ENCODE results near the gene STEAP3. TPM values are rescaled to one million over a fixed set of nuclear protein-coding genes. Genes with fewer than 3 reads are reported as not detected.

Gene STEAP3
- total RNA-seq, 1 experiment from 2014 or later = 24.0 TPM

- ChIA-PET POLR2A (no interaction called here), CTCF (interaction anchor here (1.4 to 2.7 kb wide), 3 partner anchors 13 to 276 kb away, joined by 4 to 12 read pairs (median 5); no protein-coding TSS in a partner anchor)
- Mint-ChIP-seq H3K36me3 (no peaks in the 10 kb centered on the region), H3K4me3 (no peak overlapping the region), H3K27ac (no peak overlapping the region), H3K9me3 (no peaks in the 10 kb centered on the region), H3K27me3 (ENCODE audit: low read depth) (no peaks in the 10 kb centered on the region), H3K4me1 (peaks cover 52% of the 10 kb centered on the region)
- DNase-seq (ENCODE audit: low spot score) (no peak), ATAC-seq (no peak)
- TF ChIP-seq, protein P1, sequence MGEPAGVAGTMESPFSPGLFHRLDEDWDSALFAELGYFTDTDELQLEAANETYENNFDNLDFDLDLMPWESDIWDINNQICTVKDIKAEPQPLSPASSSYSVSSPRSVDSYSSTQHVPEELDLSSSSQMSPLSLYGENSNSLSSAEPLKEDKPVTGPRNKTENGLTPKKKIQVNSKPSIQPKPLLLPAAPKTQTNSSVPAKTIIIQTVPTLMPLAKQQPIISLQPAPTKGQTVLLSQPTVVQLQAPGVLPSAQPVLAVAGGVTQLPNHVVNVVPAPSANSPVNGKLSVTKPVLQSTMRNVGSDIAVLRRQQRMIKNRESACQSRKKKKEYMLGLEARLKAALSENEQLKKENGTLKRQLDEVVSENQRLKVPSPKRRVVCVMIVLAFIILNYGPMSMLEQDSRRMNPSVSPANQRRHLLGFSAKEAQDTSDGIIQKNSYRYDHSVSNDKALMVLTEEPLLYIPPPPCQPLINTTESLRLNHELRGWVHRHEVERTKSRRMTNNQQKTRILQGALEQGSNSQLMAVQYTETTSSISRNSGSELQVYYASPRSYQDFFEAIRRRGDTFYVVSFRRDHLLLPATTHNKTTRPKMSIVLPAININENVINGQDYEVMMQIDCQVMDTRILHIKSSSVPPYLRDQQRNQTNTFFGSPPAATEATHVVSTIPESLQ (CRISPR knock-in tag; IDR thresholded peaks at IDR 0.05) = no peak
- TF ChIP-seq ZNF512 (CRISPR knock-in tag; IDR thresholded peaks at IDR 0.05; ENCODE audit: borderline replicate concordance) (no peak), ZNF396 (CRISPR knock-in tag; IDR thresholded peaks at IDR 0.05; ENCODE audit: borderline replicate concordance) (no peak), ZBTB21 (CRISPR knock-in tag; IDR thresholded peaks at IDR 0.05; ENCODE audit: borderline replicate concordance) (no peak), RELA (CRISPR knock-in tag; IDR thresholded peaks at IDR 0.05; ENCODE audit: borderline replicate concordance) (no peak), TP53 (CRISPR knock-in tag; IDR thresholded peaks at IDR 0.05) (no peak), SMAD4 (CRISPR knock-in tag; IDR thresholded peaks at IDR 0.05) (no peak), NFATC4 (CRISPR knock-in tag; IDR thresholded peaks at IDR 0.05) (no peak), JUN (CRISPR knock-in tag; IDR thresholded peaks at IDR 0.05) (no peak), AFF4 (CRISPR knock-in tag; IDR thresholded peaks at IDR 0.05; ENCODE audit: borderline replicate concordance) (no peak), SMAD3 (CRISPR knock-in tag; IDR thresholded peaks at IDR 0.05; ENCODE audit: borderline replicate concordance) (no peak), TEAD1 (CRISPR knock-in tag; IDR thresholded peaks at IDR 0.05) (no peak), CREB1 (CRISPR knock-in tag; IDR thresholded peaks at IDR 0.05) (no peak), KAT7 (CRISPR knock-in tag; IDR thresholded peaks at IDR 0.05; ENCODE audit: borderline replicate concordance) (no peak), FOXJ3 (CRISPR knock-in tag; IDR thresholded peaks at IDR 0.05; ENCODE audit: borderline replicate concordance) (no peak), FOXK1 (CRISPR knock-in tag; IDR thresholded peaks at IDR 0.05) (no peak)
- TF ChIP-seq, protein P2, sequence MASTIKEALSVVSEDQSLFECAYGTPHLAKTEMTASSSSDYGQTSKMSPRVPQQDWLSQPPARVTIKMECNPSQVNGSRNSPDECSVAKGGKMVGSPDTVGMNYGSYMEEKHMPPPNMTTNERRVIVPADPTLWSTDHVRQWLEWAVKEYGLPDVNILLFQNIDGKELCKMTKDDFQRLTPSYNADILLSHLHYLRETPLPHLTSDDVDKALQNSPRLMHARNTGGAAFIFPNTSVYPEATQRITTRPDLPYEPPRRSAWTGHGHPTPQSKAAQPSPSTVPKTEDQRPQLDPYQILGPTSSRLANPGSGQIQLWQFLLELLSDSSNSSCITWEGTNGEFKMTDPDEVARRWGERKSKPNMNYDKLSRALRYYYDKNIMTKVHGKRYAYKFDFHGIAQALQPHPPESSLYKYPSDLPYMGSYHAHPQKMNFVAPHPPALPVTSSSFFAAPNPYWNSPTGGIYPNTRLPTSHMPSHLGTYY (CRISPR knock-in tag; IDR thresholded peaks at IDR 0.05) = no peak
- TF ChIP-seq, protein P3, sequence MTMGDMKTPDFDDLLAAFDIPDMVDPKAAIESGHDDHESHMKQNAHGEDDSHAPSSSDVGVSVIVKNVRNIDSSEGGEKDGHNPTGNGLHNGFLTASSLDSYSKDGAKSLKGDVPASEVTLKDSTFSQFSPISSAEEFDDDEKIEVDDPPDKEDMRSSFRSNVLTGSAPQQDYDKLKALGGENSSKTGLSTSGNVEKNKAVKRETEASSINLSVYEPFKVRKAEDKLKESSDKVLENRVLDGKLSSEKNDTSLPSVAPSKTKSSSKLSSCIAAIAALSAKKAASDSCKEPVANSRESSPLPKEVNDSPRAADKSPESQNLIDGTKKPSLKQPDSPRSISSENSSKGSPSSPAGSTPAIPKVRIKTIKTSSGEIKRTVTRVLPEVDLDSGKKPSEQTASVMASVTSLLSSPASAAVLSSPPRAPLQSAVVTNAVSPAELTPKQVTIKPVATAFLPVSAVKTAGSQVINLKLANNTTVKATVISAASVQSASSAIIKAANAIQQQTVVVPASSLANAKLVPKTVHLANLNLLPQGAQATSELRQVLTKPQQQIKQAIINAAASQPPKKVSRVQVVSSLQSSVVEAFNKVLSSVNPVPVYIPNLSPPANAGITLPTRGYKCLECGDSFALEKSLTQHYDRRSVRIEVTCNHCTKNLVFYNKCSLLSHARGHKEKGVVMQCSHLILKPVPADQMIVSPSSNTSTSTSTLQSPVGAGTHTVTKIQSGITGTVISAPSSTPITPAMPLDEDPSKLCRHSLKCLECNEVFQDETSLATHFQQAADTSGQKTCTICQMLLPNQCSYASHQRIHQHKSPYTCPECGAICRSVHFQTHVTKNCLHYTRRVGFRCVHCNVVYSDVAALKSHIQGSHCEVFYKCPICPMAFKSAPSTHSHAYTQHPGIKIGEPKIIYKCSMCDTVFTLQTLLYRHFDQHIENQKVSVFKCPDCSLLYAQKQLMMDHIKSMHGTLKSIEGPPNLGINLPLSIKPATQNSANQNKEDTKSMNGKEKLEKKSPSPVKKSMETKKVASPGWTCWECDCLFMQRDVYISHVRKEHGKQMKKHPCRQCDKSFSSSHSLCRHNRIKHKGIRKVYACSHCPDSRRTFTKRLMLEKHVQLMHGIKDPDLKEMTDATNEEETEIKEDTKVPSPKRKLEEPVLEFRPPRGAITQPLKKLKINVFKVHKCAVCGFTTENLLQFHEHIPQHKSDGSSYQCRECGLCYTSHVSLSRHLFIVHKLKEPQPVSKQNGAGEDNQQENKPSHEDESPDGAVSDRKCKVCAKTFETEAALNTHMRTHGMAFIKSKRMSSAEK (CRISPR knock-in tag; IDR thresholded peaks at IDR 0.05; ENCODE audit: borderline replicate concordance) = no peak
- TF ChIP-seq, protein P4, sequence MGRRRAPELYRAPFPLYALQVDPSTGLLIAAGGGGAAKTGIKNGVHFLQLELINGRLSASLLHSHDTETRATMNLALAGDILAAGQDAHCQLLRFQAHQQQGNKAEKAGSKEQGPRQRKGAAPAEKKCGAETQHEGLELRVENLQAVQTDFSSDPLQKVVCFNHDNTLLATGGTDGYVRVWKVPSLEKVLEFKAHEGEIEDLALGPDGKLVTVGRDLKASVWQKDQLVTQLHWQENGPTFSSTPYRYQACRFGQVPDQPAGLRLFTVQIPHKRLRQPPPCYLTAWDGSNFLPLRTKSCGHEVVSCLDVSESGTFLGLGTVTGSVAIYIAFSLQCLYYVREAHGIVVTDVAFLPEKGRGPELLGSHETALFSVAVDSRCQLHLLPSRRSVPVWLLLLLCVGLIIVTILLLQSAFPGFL (CRISPR knock-in tag; IDR thresholded peaks at IDR 0.05; ENCODE audit: borderline replicate concordance) = no peak
- TF ChIP-seq, protein P5, sequence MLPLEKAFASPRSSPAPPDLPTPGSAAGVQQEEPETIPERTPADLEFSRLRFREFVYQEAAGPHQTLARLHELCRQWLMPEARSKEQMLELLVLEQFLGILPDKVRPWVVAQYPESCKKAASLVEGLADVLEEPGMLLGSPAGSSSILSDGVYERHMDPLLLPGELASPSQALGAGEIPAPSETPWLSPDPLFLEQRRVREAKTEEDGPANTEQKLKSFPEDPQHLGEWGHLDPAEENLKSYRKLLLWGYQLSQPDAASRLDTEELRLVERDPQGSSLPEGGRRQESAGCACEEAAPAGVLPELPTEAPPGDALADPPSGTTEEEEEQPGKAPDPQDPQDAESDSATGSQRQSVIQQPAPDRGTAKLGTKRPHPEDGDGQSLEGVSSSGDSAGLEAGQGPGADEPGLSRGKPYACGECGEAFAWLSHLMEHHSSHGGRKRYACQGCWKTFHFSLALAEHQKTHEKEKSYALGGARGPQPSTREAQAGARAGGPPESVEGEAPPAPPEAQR (CRISPR knock-in tag; IDR thresholded peaks at IDR 0.05) = no peak
These were observed 81.2 kb downstream of the STEAP3 start for GRCh38 chr2:119304847-119305246.
